Measurements from ENCODE around the gene CELSR1. TPM values are rescaled to one million over a fixed set of nuclear protein-coding genes. Genes with fewer than 3 reads are reported as not detected.

The CELSR1 gene
- total and polyA plus RNA-seq, 2 of the 13 experiments (the other 11 are each of a cell fraction or from before 2014, with no cell fraction given), result 0.78 to 1.8 TPM

- TF ChIP-seq CTCF (CRISPR knock-in tag; IDR thresholded peaks at IDR 0.05) (peak; percentile 43), TGIF2 (CRISPR knock-in tag; IDR thresholded peaks at IDR 0.05) (no peak), ETV6 (CRISPR knock-in tag; conservative IDR thresholded peaks at IDR 0.05) (no peak), HOXA5 (CRISPR knock-in tag; IDR thresholded peaks at IDR 0.05) (no peak), ZNF546 (CRISPR knock-in tag; conservative IDR thresholded peaks at IDR 0.05) (no peak), ZNF382 (CRISPR knock-in tag; IDR thresholded peaks at IDR 0.05; ENCODE audit: borderline replicate concordance) (no peak), ZNF768 (CRISPR knock-in tag; IDR thresholded peaks at IDR 0.05) (peak; percentile 98)
- TF ChIP-seq, protein P1, sequence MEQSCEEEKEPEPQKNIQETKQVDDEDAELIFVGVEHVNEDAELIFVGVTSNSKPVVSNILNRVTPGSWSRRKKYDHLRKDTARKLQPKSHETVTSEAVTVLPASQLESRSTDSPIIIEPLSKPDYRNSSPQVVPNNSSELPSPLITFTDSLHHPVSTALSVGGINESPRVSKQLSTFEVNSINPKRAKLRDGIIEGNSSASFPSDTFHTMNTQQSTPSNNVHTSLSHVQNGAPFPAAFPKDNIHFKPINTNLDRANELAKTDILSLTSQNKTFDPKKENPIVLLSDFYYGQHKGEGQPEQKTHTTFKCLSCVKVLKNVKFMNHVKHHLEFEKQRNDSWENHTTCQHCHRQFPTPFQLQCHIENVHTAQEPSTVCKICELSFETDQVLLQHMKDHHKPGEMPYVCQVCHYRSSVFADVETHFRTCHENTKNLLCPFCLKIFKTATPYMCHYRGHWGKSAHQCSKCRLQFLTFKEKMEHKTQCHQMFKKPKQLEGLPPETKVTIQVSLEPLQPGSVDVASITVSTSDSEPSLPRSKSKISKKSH (CRISPR knock-in tag; IDR thresholded peaks at IDR 0.05; ENCODE audit: borderline replicate concordance), result 0 out of 2 replicates have a peak, but pooled peaks have one; percentile 33
- TF ChIP-seq, protein P2, sequence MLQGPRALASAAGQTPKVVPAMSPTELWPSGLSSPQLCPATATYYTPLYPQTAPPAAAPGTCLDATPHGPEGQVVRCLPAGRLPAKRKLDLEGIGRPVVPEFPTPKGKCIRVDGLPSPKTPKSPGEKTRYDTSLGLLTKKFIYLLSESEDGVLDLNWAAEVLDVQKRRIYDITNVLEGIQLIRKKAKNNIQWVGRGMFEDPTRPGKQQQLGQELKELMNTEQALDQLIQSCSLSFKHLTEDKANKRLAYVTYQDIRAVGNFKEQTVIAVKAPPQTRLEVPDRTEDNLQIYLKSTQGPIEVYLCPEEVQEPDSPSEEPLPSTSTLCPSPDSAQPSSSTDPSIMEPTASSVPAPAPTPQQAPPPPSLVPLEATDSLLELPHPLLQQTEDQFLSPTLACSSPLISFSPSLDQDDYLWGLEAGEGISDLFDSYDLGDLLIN (CRISPR knock-in tag; IDR thresholded peaks at IDR 0.05; ENCODE audit: borderline replicate concordance), result no peak
- TF ChIP-seq, protein P3, sequence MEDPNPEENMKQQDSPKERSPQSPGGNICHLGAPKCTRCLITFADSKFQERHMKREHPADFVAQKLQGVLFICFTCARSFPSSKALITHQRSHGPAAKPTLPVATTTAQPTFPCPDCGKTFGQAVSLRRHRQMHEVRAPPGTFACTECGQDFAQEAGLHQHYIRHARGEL (CRISPR knock-in tag; IDR thresholded peaks at IDR 0.05), result no peak
Measured at GRCh38 chr22:46449974-46450745, 87.3 kb downstream of the CELSR1 start (continued).
